Endodermal cell (in vitro differentiated cells): ENCODE results near the gene SREBF2. TPM values are rescaled to one million over a fixed set of nuclear protein-coding genes. Genes with fewer than 3 reads are reported as not detected.

Experiments
- DNase-seq: peaks from one replicate; pipeline ENCODE4 v3.0.0-alpha.2; 2017
- H3K27ac ChIP-seq: 2 replicates; pipeline ENCODE4 v1.5.1; 2013; ENCODE audit warnings: mild to moderate bottlenecking, low read depth, low read length, moderate library complexity
- H3K27me3 ChIP-seq: 2 replicates; pipeline ENCODE4 v1.6.1; 2013; ENCODE audit warnings: mild to moderate bottlenecking, low read length, moderate library complexity; ENCODE audit not compliant: insufficient read depth, control insufficient read depth, poor library complexity, severe bottlenecking
- H3K36me3 ChIP-seq: 2 replicates; pipeline ENCODE4 v1.7.0; 2013; ENCODE audit warnings: mild to moderate bottlenecking, low read length, moderate library complexity; ENCODE audit not compliant: control insufficient read depth, insufficient read depth
- H3K4me1 ChIP-seq: one replicate; pipeline ENCODE4 v1.7.0; 2013; ENCODE audit warnings: low read length; ENCODE audit not compliant: control insufficient read depth, insufficient read depth
- H3K4me3 ChIP-seq: 2 replicates; pipeline ENCODE4 v1.5.1; 2013; ENCODE audit warnings: mild to moderate bottlenecking, low read length, moderate library complexity
- H3K9ac ChIP-seq: 2 replicates; pipeline ENCODE4 v1.6.1; 2013; ENCODE audit warnings: mild to moderate bottlenecking, low read length, moderate library complexity; ENCODE audit not compliant: poor library complexity, severe bottlenecking; ENCODE audit errors: extremely low read depth
- H3K9me3 ChIP-seq: 2 replicates; pipeline ENCODE4 v1.6.1; 2013; ENCODE audit warnings: mild to moderate bottlenecking, low read length, moderate library complexity; ENCODE audit not compliant: control insufficient read depth
- H3K27ac Mint-ChIP-seq: 2 replicates; pipeline ENCODE4 v1.8.0; 2020; ENCODE audit warnings: mixed read lengths
- H3K27me3 Mint-ChIP-seq: 2 replicates; pipeline ENCODE4 v1.8.0; 2021; ENCODE audit warnings: mild to moderate bottlenecking, mixed read lengths; ENCODE audit not compliant: insufficient read depth
- H3K36me3 Mint-ChIP-seq: 2 replicates; pipeline ENCODE4 v1.8.0; 2020; ENCODE audit warnings: low read depth, mixed read lengths
- H3K4me1 Mint-ChIP-seq: 2 replicates; pipeline ENCODE4 v1.8.0; 2020; ENCODE audit warnings: mixed read lengths
- H3K4me3 Mint-ChIP-seq: 2 replicates; pipeline ENCODE4 v1.8.0; 2020; ENCODE audit warnings: mild to moderate bottlenecking, moderate library complexity, mixed read lengths
- H3K9me3 Mint-ChIP-seq: 2 replicates; pipeline ENCODE4 v1.8.0; 2020; ENCODE audit warnings: mild to moderate bottlenecking, mixed read lengths
- CTCF ChIP-seq: fragments of 200-600 bp; sonication (generic); conservative IDR thresholded peaks from 2 replicates; pipeline ENCODE4 v1.5.0; 2021; ENCODE audit warnings: antibody characterized with exemption, mild to moderate bottlenecking
- WGBS, 2 experiments: methylation state at CpG; one replicate each; pipeline versions ENCODE4 v1.1.5 to v1.1.7; 2013; ENCODE audit warnings: missing lambda C conversion rate in 2 of 2, mixed read lengths in 1 of 2; ENCODE audit not compliant: insufficient coverage in 1 of 2, insufficient read length in 1 of 2; 5-methylcytosine and 5-hydroxymethylcytosine counted together
- total RNA-seq, 2 donors: library from RNA; stranded (reverse); fragmentation: NEBNext Ultra II Directional in 1 of 2; extraction: Animal tissue kit (Norgen Biotek cat#: 25700) in 1 of 2; gene quantifications; 2 replicates in 1 of 2; 3 replicates in 1 of 2; pipeline ENCODE4 v1.2.1, GENCODE V29; 2021

SREBF2 gene
- total RNA-seq, 2 donors from 2014 or later, result 125 to 135 TPM

GRCh38 chr22:41912338-41913039 is 79.6 kb downstream of the SREBF2 start:
- no peak overlapping the region for H3K4me3 ChIP-seq

GRCh38 chr22:41913040-41913719 is 80.3 kb downstream of the SREBF2 start:
- peaks cover 5% of the 10 kb centered on the region for H3K4me1 ChIP-seq
- no peak for DNase-seq
- no peak overlapping the region for H3K4me3 Mint-ChIP-seq
- no peak overlapping the region for H3K27ac ChIP-seq
- no peak overlapping the region for H3K4me3 ChIP-seq
- no peaks in the 10 kb centered on the region for H3K36me3 ChIP-seq
- H3K9me3 ChIP-seq, result no peaks in the 10 kb centered on the region
- no peaks in the 10 kb centered on the region for H3K9me3 Mint-ChIP-seq
- H3K27me3 Mint-ChIP-seq, result peaks cover 84% of the 10 kb centered on the region
- TF ChIP-seq CTCF, result no peak
- H3K27ac Mint-ChIP-seq, result no peak overlapping the region
- H3K36me3 Mint-ChIP-seq, result no peaks in the 10 kb centered on the region
- H3K27me3 ChIP-seq, result peaks cover 97% of the 10 kb centered on the region
- no peak overlapping the region for H3K9ac ChIP-seq
- WGBS, 2 experiments, result 69 to 75% methylated on average over 4 to 11 of the region's 11 CpGs
- H3K4me1 Mint-ChIP-seq, result peaks cover 11% of the 10 kb centered on the region

More at GRCh38 chr22:41912338-41913039, 79.6 kb downstream of the SREBF2 start:
- Histone ChIP-seq H3K27ac (no peak overlapping the region), H3K36me3 (no peaks in the 10 kb centered on the region), H3K4me1 (peaks cover 5% of the 10 kb centered on the region), H3K9ac (no peak overlapping the region), H3K9me3 (no peaks in the 10 kb centered on the region), H3K27me3 (peaks cover 90% of the 10 kb centered on the region)
- no peaks in the 10 kb centered on the region for H3K9me3 Mint-ChIP-seq
- H3K4me3 Mint-ChIP-seq, result no peak overlapping the region
- DNase-seq, result no peak
- H3K27me3 Mint-ChIP-seq, result peaks cover 77% of the 10 kb centered on the region
- H3K4me1 Mint-ChIP-seq, result peaks cover 11% of the 10 kb centered on the region
- H3K36me3 Mint-ChIP-seq, result peaks cover 2% of the 10 kb centered on the region
- 80 to 90% methylated on average over 6 to 9 of the region's 9 CpGs for WGBS, 2 experiments
- no peak overlapping the region for H3K27ac Mint-ChIP-seq
- TF ChIP-seq CTCF, result no peak

- no peak for TF ChIP-seq CTCF
- H3K9ac ChIP-seq, result no peak overlapping the region
- WGBS, 2 experiments, result 0 to 3% methylated on average over 10 to 78 of the region's 79 CpGs
- H3K27me3 Mint-ChIP-seq, result peaks cover 87% of the 10 kb centered on the region
- H3K4me3 Mint-ChIP-seq, result no peak overlapping the region
- H3K27ac Mint-ChIP-seq, result no peak overlapping the region
- H3K27me3 ChIP-seq, result peaks cover 98% of the 10 kb centered on the region
- H3K4me1 ChIP-seq, result peaks cover 5% of the 10 kb centered on the region
- peak; percentile 82 for DNase-seq
- H3K4me1 Mint-ChIP-seq, result peaks cover 7% of the 10 kb centered on the region
- no peak overlapping the region for H3K27ac ChIP-seq
- H3K36me3 Mint-ChIP-seq, result no peaks in the 10 kb centered on the region
- no peaks in the 10 kb centered on the region for H3K9me3 ChIP-seq
- no peak overlapping the region for H3K4me3 ChIP-seq
- no peaks in the 10 kb centered on the region for H3K9me3 Mint-ChIP-seq
- no peaks in the 10 kb centered on the region for H3K36me3 ChIP-seq
Measured at GRCh38 chr22:41913842-41914534, 81.1 kb downstream of the SREBF2 start.
